GM12875 (cell line): Measurements from ENCODE around the gene PRSS36.
"Not testable (repeated sequence)": the region's sequence is repeated elsewhere in the genome, so short reads cannot be mapped to it uniquely, and the experiment has no call there.

Source experiments
- H3K4me3 ChIP-seq: one replicate; pipeline ENCODE4 v1.5.1; 2011; ENCODE audit warnings: low read depth, low read length, control low read depth
- TF ChIP-seq, protein P1 (sequence below): IDR thresholded peaks from 2 replicates; pipeline ENCODE4 v1.5.1; 2011; ENCODE audit warnings: low read depth, mild to moderate bottlenecking, control low read depth, inconsistent platforms, low read length, moderate library complexity, borderline replicate concordance; ENCODE audit not compliant: insufficient read depth

Gene PRSS36

GRCh38 chr16:31181102-31181830, 31.4 kb upstream of the PRSS36 start:
- TF ChIP-seq, protein P1, sequence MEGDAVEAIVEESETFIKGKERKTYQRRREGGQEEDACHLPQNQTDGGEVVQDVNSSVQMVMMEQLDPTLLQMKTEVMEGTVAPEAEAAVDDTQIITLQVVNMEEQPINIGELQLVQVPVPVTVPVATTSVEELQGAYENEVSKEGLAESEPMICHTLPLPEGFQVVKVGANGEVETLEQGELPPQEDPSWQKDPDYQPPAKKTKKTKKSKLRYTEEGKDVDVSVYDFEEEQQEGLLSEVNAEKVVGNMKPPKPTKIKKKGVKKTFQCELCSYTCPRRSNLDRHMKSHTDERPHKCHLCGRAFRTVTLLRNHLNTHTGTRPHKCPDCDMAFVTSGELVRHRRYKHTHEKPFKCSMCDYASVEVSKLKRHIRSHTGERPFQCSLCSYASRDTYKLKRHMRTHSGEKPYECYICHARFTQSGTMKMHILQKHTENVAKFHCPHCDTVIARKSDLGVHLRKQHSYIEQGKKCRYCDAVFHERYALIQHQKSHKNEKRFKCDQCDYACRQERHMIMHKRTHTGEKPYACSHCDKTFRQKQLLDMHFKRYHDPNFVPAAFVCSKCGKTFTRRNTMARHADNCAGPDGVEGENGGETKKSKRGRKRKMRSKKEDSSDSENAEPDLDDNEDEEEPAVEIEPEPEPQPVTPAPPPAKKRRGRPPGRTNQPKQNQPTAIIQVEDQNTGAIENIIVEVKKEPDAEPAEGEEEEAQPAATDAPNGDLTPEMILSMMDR: no peak
- peak overlapping the region; percentile 73 for H3K4me3 ChIP-seq

- TF ChIP-seq, protein P1: no peak
Observed at GRCh38 chr16:31179747-31180459, 30.0 kb upstream of the PRSS36 start, which contains the start of gene FUS. Gene FUS, plus strand, starts transcription at chr16:31180139. Its CDS starts 76 bp downstream, at chr16:31180215.

GRCh38 chr16:31179219-31179746, 29.4 kb upstream of the PRSS36 start:
- peak overlapping the region; percentile 73 for H3K4me3 ChIP-seq
- TF ChIP-seq, protein P1: no peak

More at GRCh38 chr16:31179747-31180459, 30.0 kb upstream of the PRSS36 start, which contains the start of gene FUS:
- peak within 1 kb of the TSS; percentile 73 for H3K4me3 ChIP-seq

DNA sequence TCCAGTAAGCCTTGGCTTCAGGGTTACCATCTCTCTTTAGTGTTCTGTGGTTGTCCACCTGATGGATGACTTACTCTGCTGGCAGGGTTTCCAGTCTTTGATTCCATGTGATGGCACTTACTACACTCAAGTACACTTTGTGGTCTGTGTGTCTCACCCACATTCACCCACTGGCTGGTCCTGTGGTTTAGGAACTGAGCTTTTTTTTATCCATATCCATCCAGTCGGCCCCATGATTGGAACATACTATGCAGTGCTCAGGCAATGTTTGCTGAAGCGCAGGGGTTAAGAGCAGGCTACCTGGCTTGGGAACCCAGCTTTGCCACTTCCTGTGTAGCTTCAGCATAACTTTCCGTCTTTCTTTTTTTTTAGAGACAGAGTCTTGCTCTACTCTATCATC, 27.3 kb upstream of the PRSS36 start:
- no peak overlapping the region for H3K4me3 ChIP-seq
- TF ChIP-seq, protein P1: no peak

GRCh38 chr16:31170048-31170447, 20.2 kb upstream of the PRSS36 start:
- H3K4me3 ChIP-seq: not testable (repeated sequence)

DNA sequence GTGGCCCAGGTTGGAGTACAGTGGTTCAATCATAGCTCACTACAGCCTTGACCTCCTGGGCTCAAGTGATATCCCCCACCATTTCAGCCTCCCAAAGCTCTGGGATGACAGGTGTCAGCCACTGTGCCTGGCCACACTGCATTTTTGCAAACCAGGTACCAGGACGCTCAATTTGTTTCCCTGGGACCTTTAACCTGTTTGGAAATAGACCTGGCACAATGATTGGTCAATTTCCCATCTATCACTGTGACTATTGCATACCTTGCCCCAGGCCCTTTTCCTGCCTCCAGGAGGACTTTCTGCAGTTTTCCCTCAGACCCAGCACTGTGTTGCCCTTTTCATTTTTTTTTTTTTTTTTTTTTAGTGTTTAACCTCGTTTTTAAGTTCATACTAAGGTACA, 19.0 kb upstream of the PRSS36 start:
- H3K4me3 ChIP-seq: no peak overlapping the region
- TF ChIP-seq, protein P1: no peak

- no peak overlapping the region for H3K4me3 ChIP-seq
- TF ChIP-seq, protein P1: no peak
Observed at GRCh38 chr16:31167315-31167714, 17.4 kb upstream of the PRSS36 start.
